ENCODE measurements around the gene STEAP4.

The STEAP4 gene

GRCh38 chr7:88306590-88307048 is at the start of gene STEAP4:
Gene STEAP4, minus strand, starts transcription at chr7:88306894. Its CDS starts 22,625 bp downstream, at chr7:88284269.
- DNase-seq = peak; percentile 87 to 90 (median 88)

- peak in 2 of 3 donors; percentile 62 to 67 for DNase-seq
Measured at GRCh38 chr7:88355011-88355410, 48.3 kb upstream of the STEAP4 start.

- no peak for DNase-seq
Measured at GRCh38 chr7:88350118-88350517, 43.4 kb upstream of the STEAP4 start.

- DNase-seq = no peak
Measured at GRCh38 chr7:88347517-88347916, 40.8 kb upstream of the STEAP4 start.

- DNase-seq = no peak
Measured at GRCh38 chr7:88347090-88347489, 40.4 kb upstream of the STEAP4 start.

GRCh38 chr7:88346357-88346756 is 39.7 kb upstream of the STEAP4 start:
- no peak for DNase-seq

- DNase-seq = peak; percentile 50 to 69 (median 57)
Measured at GRCh38 chr7:88344956-88345832, 38.5 kb upstream of the STEAP4 start.

- DNase-seq = no peak
Measured at GRCh38 chr7:88344271-88344670, 37.6 kb upstream of the STEAP4 start.

- no peak for DNase-seq
Measured at GRCh38 chr7:88339195-88339922, 32.7 kb upstream of the STEAP4 start.

GRCh38 chr7:88338503-88338902 is 31.8 kb upstream of the STEAP4 start:
- no peak for DNase-seq

- DNase-seq = peak in 2 of 3 donors; percentile 51 to 57
Measured at GRCh38 chr7:88337572-88337971, 30.9 kb upstream of the STEAP4 start.

GRCh38 chr7:88331322-88331721 is 24.6 kb upstream of the STEAP4 start:
- DNase-seq = peak in 1 of 3 donors; percentile 13

GRCh38 chr7:88329532-88330463 is 23.1 kb upstream of the STEAP4 start:
- DNase-seq = no peak

- DNase-seq = peak; percentile 57 to 83 (median 83)
Measured at GRCh38 chr7:88328787-88329186, 22.1 kb upstream of the STEAP4 start.

GRCh38 chr7:88324699-88325098 is 18.0 kb upstream of the STEAP4 start:
- no peak for DNase-seq

GRCh38 chr7:88322151-88322550 is 15.5 kb upstream of the STEAP4 start:
- peak; percentile 67 to 94 (median 90) for DNase-seq

- no peak for DNase-seq
Measured at GRCh38 chr7:88321694-88322093, 15.0 kb upstream of the STEAP4 start.

GRCh38 chr7:88318196-88318595 is 11.5 kb upstream of the STEAP4 start:
- no peak for DNase-seq

GRCh38 chr7:88317422-88317821 is 10.7 kb upstream of the STEAP4 start:
- DNase-seq = peak; percentile 76 to 95 (median 92)

- DNase-seq = peak; percentile 38 to 47 (median 41)
Measured at GRCh38 chr7:88316456-88316855, 9.8 kb upstream of the STEAP4 start.

GRCh38 chr7:88315522-88315921 is 8.8 kb upstream of the STEAP4 start:
- no peak for DNase-seq

- DNase-seq = peak; percentile 41 to 73 (median 59)
Measured at GRCh38 chr7:88314061-88314491, 7.4 kb upstream of the STEAP4 start.

All from suppressor macrophage treated with lipopolysaccharide for 1 hour (primary cell).